ENCODE data around the gene PCBD2.

The PCBD2 gene

GRCh38 chr5:134939500-134939899, 34.6 kb downstream of the PCBD2 start:
- no peak overlapping the region for H3K4me3 ChIP-seq (ENCODE audit: low read depth, low read length)
- TF ChIP-seq, protein P1, sequence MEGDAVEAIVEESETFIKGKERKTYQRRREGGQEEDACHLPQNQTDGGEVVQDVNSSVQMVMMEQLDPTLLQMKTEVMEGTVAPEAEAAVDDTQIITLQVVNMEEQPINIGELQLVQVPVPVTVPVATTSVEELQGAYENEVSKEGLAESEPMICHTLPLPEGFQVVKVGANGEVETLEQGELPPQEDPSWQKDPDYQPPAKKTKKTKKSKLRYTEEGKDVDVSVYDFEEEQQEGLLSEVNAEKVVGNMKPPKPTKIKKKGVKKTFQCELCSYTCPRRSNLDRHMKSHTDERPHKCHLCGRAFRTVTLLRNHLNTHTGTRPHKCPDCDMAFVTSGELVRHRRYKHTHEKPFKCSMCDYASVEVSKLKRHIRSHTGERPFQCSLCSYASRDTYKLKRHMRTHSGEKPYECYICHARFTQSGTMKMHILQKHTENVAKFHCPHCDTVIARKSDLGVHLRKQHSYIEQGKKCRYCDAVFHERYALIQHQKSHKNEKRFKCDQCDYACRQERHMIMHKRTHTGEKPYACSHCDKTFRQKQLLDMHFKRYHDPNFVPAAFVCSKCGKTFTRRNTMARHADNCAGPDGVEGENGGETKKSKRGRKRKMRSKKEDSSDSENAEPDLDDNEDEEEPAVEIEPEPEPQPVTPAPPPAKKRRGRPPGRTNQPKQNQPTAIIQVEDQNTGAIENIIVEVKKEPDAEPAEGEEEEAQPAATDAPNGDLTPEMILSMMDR (IDR thresholded peaks at IDR 0.05; ENCODE audit: borderline replicate concordance, insufficient read depth, low read depth, low read length): no peak

DNA sequence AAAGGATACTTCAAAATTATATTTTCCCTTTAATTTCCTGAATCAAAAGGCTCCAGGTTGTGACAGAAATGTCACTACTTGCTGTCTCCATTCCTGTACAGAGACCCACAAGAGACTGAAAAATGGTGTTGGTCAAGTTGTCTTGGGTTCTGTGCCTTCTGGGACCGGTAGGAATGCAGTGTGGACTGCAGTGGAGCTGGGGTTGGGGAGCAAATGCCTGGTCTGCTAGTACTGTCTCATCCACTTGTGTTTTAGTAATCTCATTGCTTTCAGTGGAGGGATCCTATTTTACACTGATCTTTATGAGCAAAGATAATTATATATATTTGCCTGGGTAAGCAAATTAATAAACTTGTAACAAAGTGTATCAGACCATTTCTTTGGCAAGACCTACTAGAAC, 38.6 kb downstream of the PCBD2 start:
- TF ChIP-seq, protein P1 (IDR thresholded peaks at IDR 0.05; ENCODE audit: borderline replicate concordance, insufficient read depth, low read depth, low read length): no peak
- no peak overlapping the region for H3K4me3 ChIP-seq (ENCODE audit: low read depth, low read length)

GRCh38 chr5:134944630-134945029, 39.7 kb downstream of the PCBD2 start:
- TF ChIP-seq, protein P1 (IDR thresholded peaks at IDR 0.05; ENCODE audit: borderline replicate concordance, insufficient read depth, low read depth, low read length): no peak
- H3K4me3 ChIP-seq (ENCODE audit: low read depth, low read length): no peak overlapping the region

DNA sequence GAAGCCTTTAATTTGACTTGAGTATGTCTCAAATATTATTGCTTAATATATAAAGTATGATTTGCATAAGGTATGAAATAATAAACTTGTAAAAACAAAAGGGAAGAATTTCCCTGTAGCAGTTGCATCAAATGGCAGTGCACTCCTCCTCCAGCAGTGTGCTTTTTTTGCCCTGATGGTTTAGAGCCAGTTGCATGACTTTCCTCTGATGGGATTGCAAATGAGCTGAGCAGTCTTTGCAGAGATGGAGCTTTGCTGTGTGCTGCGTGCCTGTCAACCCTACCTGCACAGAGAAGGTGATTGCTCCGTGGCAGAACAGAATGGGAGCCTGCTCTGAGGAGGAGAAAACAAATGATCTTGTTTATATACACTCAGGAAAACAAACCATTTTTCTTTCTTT, 40.1 kb downstream of the PCBD2 start:
- no peak overlapping the region for H3K4me3 ChIP-seq (ENCODE audit: low read depth, low read length)
- TF ChIP-seq, protein P1 (IDR thresholded peaks at IDR 0.05; ENCODE audit: borderline replicate concordance, insufficient read depth, low read depth, low read length): no peak

DNA sequence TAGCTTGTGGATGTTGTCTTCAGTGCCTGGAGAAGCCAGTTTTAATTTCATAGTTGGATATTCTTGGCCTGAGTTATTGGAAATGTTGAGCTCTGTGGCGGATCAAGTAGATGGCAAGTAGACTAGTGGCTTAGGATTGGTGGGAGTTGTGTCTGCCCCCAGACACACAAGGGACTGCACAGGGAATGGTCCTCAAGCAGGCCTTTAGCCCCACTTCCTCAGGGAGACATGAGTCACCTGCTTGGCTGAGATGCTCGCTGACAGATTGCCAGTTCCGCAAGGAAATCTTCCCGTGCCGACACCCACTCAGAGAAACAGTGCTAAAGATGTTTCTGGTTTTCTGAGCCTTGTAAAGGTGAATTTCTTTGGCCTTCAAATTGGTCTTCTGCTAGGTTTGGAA, 44.0 kb downstream of the PCBD2 start:
- TF ChIP-seq, protein P1 (IDR thresholded peaks at IDR 0.05; ENCODE audit: borderline replicate concordance, insufficient read depth, low read depth, low read length): no peak
- no peak overlapping the region for H3K4me3 ChIP-seq (ENCODE audit: low read depth, low read length)

GRCh38 chr5:134949316-134949715, 44.4 kb downstream of the PCBD2 start:
- TF ChIP-seq, protein P1 (IDR thresholded peaks at IDR 0.05; ENCODE audit: borderline replicate concordance, insufficient read depth, low read depth, low read length): no peak
- H3K4me3 ChIP-seq (ENCODE audit: low read depth, low read length): no peak overlapping the region

GRCh38 chr5:134957920-134958608, 53.1 kb downstream of the PCBD2 start:
- TF ChIP-seq, protein P1 (IDR thresholded peaks at IDR 0.05; ENCODE audit: borderline replicate concordance, insufficient read depth, low read depth, low read length): no peak
- no peak overlapping the region for H3K4me3 ChIP-seq (ENCODE audit: low read depth, low read length)

All from GM12875 (cell line).